ENCODE measurements around the gene CNTRL.
"Not testable (repeated sequence)": the region's sequence is repeated elsewhere in the genome, so short reads cannot be mapped to it uniquely, and the experiment has no call there.

CNTRL gene

GRCh38 chr9:121073038-121073437 lies 1.7 kb upstream of the CNTRL start:
- DNase-seq (ENCODE audit: low read depth), result peak; percentile 92

DNA sequence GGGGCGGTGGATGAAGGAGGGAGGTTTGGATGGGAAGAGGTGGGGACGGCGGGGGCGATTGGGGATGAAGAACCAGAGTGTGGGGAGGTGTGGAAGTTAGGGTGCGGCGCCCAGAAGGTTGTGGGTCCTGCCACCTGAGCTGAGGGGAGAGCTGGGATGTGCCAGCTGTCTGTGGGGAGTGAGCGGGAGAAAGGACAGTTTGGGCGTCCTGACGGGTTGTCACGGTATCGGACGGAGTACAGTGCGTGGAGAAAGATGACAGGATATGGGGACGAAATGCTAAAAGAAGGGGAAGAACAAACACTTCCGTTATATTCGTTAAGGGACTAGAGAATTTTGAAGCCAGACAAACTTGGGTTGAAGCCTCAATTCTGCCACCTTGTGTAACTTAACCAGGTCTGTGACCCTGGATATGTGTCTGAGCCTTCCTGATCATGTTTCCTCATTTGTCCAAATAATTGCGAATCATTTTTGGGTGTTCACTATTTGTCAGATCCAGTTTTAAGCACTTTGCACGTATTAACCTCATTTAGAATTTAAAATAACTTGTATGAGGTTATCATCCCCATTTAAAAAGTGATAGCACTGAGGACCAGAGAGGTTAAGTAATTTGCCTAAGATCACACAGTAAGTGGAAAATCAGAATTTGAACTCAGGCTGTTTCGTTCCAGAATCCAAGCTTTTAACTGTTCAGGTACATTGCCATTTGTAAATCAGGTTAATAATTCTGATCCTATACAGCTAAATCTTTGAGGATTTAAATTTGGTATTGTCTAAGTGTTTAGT lies 689 bp downstream of the CNTRL start:
- no peak for DNase-seq (ENCODE audit: low read depth)

DNA sequence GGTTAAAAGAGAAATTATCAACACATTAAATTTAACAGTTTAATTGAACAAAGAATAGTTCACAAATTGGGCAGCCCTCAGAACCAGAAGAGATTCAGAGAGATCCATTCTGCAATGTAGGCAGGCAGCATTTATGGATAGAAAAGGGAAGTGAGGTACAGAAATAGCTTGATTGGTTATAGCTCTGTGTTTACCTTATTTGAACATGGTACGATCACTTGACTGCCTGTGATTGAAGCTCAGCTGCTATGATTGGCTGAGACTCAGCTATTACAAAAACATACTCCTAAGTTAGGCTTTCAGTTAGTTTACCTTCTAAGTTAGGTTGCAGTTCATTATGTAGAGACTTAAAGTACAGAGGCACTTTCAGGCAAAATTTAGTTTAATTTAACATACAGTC lies 7.3 kb downstream of the CNTRL start:
- no peak for DNase-seq (ENCODE audit: low read depth)

DNA sequence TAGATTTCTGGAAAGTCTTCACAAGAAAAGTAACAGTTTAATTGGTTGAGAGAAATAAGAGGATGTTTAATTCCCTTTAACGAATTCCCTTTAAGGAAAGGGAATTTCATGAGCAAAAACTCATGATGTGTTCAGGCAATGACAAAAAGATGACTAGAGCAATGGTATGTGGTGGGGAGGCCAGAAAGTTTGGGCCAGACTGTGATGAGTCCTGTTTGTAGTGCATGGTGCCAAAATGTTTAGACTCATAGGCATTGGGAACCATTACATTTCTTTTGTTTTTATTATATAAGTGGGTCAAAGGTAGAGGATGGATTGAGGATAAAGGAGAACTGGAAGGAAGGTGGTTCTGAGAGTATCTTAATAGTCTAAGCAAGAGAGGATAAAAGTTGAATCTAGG lies 10.9 kb downstream of the CNTRL start:
- DNase-seq (ENCODE audit: low read depth), result peak; percentile 2

DNA sequence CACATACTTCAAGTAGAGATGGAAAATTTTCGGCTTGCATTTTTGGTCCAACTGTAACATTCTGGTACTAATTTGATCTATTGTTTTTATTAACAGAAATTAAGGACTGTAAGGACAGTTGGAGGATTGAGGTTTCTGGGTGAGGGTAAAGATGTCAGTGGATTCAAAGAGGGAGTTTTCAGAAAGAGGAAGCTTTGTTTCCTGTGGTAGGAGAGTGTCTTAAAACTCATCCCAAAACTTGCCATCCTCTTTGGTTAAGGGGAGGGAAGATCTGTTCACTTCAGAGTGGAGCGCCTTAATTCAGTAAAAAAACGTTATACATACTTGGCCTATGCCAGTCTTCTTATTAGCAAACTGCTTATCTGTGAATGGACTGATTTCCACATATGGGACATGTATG lies 13.8 kb downstream of the CNTRL start:
- DNase-seq (ENCODE audit: low read depth), result no peak

GRCh38 chr9:121090743-121091142 lies 16.0 kb downstream of the CNTRL start:
- DNase-seq (ENCODE audit: low read depth), result not testable (repeated sequence)

DNA sequence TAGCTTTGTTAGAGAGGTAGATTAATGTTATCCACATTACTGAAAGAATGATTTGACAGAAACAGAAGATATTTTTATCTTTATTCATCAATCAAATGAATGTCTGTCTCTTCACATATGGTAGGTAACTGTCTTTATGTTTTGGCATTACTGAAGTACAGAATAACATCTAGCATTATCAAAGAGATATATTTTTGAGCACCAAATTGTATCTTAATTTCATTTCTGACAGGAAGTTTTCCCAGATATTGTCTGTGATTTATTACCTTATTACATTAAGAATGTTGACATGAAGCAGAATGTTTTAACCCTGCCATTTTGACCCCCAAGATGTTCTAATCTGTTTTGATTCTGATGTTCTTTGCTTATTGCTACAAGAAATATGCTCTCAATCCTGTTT lies 20.3 kb downstream of the CNTRL start:
- no peak for DNase-seq (ENCODE audit: low read depth)

- no peak for DNase-seq (ENCODE audit: low read depth)
Measured at GRCh38 chr9:121098567-121099198, 23.9 kb downstream of the CNTRL start.

DNA sequence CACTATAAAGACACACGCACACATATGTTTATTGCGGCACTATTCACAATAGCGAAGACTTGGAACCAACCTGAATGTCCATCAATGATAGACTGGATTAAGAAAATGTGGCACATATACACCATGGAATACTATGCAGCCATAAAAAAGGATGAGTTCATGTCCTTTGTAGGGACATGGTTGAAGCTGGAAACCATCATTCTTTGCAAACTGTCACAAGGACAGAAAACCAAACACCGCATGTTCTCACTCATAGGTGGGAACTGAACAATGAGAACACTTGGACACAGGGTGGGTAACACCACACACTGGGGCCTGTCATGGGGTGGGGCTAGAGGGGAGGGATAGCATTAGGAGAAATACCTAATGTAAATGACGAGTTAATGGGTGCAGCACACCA lies 29.3 kb downstream of the CNTRL start:
- not testable (repeated sequence) for DNase-seq (ENCODE audit: low read depth)

GRCh38 chr9:121105531-121105930 lies 30.8 kb downstream of the CNTRL start:
- DNase-seq (ENCODE audit: low read depth), result no peak

DNA sequence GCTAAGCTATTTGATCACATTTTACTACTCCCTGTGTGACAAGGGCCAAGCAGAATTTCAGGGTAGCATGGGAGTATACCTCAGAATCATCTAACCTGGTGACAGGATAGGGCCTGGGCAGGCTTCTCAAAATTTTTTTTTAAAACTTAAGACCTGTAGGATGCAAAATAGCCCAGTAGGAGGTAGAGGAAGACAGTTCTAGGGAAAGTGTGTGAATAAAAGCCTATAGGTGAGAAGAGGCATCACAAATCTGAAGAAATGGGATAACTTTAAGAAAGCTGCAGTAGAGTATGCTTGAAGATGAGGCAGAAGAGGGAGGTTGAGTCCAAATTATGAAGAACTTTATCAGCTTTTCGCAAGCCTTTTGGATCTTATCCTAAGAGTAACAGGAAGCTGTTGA lies 32.3 kb downstream of the CNTRL start:
- DNase-seq (ENCODE audit: low read depth), result no peak

GRCh38 chr9:121107881-121108280 lies 33.1 kb downstream of the CNTRL start:
- DNase-seq (ENCODE audit: low read depth), result no peak

GRCh38 chr9:121115466-121115865 lies 40.7 kb downstream of the CNTRL start:
- DNase-seq (ENCODE audit: low read depth), result no peak

DNA sequence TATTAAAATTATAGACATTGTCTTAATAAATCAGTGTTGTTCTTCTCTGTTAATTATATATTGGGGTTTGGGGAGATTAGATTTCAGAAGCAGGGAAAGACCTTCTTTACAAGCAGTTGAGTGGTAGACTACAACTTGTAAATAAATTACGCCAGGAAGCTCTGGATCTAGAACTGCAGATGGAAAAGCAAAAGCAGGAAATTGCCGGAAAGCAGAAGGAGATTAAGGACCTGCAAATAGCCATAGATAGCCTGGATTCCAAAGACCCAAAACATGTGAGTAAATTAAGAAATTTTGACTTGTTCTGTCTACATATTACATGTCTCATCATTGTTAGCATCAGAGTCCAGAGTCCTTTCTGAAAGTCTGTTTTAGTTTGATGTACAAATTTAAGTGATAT lies 43.5 kb downstream of the CNTRL start:
- DNase-seq (ENCODE audit: low read depth), result no peak

- DNase-seq (ENCODE audit: low read depth), result no peak
Measured at GRCh38 chr9:121120386-121120785, 45.6 kb downstream of the CNTRL start.

- peak; percentile 95 for DNase-seq (ENCODE audit: low read depth)
Measured at GRCh38 chr9:121121582-121122087, 46.9 kb downstream of the CNTRL start.

GRCh38 chr9:121122246-121123032 lies 47.7 kb downstream of the CNTRL start:
- DNase-seq (ENCODE audit: low read depth), result no peak

DNA sequence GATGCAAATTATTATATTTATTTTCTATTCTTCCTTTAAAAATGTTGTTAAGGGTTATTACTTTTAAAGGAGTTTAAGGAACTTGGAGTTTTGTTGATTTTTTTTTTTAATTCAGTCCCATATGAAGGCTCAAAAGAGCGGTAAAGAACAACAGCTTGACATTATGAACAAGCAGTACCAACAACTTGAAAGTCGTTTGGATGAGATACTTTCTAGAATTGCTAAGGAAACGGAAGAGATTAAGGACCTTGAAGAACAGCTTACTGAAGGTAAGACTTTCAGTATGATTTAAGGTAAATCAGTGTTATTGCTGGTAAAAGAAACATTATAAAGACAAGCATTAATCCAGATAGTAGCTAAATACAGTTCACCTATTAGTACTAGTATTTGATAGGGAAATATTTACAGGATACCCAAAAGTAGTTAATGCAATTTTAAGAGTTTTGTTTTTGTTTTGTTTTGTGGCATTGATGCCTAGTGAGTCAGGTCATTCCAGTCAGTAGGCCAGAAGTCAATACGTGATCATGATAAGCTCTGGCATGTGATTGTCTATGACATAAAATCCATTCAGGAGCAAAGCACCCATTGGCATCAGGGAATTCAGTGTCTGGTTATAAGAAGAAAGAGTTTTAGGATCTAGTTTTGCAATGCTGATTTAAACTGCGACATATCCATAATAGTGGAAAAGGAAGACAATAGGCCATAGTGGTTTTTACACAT lies 49.2 kb downstream of the CNTRL start:
- no peak for DNase-seq (ENCODE audit: low read depth)

DNA sequence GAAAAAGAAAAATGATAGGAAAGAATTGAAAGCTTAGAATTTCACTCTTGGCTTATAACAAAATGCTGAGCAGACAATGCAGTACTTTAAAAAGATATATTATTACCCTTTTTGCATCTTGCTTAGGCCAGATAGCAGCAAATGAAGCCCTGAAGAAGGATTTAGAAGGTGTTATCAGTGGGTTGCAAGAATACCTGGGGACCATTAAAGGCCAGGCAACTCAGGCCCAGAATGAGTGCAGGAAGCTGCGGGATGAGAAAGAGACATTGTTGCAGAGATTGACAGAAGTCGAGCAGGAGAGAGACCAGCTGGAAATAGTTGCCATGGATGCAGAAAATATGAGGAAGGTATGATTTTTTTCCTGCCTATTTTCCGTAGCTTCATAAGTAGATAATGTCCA lies 50.8 kb downstream of the CNTRL start:
- DNase-seq (ENCODE audit: low read depth), result no peak

DNA sequence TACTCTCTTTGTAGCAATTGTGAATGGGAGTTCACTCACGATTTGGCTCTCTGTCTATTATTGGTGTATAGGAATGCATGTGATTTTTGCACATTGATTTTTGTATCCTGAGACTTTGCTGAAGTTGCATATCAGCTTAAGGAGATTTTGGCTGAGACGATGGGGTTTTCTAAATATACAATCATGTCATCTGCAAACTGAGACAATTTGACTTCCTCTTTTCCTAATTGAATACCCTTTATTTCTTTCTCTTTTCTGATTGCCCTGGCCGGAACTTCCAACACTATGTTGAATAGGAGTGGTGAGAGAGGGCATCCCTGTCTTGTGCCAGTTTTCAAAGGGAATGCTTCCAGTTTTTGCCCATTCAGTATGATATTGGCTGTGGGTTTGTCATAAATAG lies 54.6 kb downstream of the CNTRL start:
- DNase-seq (ENCODE audit: low read depth), result not testable (repeated sequence)

DNA sequence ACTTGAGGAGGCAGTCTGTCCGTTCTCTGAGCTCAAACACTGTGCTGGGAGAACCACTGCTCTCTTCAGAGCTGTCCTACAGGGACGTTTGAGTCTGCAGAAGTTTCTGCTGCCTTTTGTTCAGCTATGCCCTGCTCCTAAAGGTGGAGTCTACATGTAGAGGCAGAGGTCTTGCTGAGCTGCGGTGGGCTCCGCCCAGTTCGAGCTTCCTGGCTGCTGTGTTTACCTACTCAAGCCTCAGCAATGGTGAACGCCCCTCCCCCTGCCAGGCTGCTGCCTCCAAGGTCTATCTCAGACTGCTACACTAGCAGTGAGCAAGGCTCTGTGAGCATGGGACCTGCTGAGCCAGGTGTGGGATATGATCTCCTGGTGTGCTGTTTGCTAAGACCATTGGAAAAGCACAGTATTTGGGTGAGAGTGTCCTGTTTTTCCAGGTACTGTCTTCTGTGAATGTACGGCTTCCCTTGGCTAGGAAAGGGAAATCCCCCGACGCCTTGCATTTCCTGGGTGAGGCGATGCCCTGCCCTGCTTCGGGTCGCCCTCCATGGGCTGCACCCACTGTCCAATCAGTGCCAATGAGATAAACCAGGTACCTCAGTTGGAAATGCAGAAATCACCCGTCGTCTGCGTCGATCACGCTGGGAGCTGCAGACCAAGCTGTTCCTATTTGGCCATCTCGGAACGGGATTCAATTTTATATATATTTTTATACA lies 58.5 kb downstream of the CNTRL start:
- DNase-seq (ENCODE audit: low read depth), result no peak
